ENCODE measurements around the gene ACP7.
"Not testable (repeated sequence)": the region's sequence is repeated elsewhere in the genome, so short reads cannot be mapped to it uniquely, and the experiment has no call there.

The ACP7 gene

DNA sequence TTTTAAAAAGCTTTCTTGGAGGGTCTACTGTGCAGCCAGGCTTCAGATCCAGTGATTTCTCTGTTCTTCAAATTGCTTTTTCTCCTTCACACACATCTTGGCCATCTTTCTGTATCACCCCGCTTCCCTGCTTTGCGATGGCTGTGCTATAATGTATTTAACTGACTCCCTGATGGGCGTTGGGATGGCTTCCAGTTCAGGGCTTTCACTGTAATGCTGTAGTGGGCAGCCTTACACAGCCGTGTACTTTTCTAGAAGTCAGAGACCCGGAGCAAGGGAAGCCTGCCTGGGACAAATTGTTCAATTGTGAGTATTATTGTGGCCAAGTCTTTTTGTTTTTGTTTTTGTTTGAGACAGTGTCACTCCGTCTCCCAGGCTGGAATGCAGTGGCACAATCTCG is 22.0 kb downstream of the ACP7 start:
- DNase-seq: peak in 4 of 56 donors; percentile 14 to 23 (median 18)

- no peak for DNase-seq
These were observed 25.5 kb downstream of the ACP7 start for GRCh38 chr19:39109641-39110040.

GRCh38 chr19:39110263-39110967 is 26.2 kb downstream of the ACP7 start:
- peak in 30 of 56 donors; percentile 10 to 73 (median 36) for DNase-seq

DNA sequence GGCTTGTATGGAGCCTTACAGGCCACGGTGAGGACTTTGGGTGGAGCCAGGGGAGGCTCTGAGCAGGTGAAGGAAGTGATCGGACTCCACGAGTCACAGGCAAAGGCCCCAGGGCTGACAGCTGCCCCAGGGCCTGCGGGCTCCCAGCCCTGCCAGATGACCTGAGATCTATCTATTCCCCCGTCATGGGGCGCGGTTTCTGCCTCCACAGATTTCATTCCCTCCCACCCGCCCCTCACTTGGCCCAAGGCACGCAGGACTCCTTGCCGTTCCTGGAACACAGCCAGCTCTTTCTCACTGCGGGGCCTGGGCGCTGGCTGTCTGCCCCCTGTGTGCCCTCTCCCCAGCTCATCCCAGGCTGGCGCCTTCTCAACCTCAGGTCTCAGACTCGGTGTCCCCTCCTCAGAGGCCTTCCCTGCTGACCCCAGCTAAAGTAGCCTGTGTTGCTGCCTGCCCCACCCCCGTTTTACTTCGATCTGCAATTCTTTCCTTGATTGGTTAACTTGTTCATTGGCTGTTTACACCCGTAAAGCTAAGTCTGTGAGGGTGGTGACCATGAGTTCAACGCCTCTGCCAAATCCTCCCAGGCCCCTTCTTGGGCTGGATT is 27.5 kb downstream of the ACP7 start:
- peak in 1 of 56 donors; percentile 20 for DNase-seq

DNA sequence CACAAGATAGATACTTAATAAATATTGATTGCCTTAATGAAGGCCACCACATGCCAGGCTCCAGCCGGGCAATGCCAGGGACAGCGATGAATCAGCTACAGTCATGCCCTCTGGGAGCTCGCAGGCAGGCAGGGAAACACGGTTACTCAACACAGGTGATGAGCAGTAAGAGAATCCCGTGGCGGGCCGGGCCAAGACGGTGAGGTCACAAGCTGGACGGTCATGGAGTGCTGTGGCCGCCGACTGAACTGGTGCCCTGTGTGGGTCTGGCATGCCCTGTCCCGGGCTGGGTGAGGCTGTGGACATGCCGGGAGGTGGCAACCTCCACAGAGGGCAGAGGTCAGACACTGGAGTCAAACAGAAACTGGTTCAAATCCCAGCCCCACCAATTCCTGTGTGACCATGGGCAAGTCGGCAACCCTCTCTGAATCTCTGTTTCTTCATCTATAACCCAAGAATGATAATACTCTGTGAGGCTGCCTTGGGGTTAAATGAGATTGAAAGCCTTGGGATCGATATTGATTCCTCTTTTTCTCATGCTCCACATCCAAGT is 28.2 kb downstream of the ACP7 start:
- no peak for DNase-seq

GRCh38 chr19:39113199-39113598 is 29.0 kb downstream of the ACP7 start:
- DNase-seq: no peak

DNA sequence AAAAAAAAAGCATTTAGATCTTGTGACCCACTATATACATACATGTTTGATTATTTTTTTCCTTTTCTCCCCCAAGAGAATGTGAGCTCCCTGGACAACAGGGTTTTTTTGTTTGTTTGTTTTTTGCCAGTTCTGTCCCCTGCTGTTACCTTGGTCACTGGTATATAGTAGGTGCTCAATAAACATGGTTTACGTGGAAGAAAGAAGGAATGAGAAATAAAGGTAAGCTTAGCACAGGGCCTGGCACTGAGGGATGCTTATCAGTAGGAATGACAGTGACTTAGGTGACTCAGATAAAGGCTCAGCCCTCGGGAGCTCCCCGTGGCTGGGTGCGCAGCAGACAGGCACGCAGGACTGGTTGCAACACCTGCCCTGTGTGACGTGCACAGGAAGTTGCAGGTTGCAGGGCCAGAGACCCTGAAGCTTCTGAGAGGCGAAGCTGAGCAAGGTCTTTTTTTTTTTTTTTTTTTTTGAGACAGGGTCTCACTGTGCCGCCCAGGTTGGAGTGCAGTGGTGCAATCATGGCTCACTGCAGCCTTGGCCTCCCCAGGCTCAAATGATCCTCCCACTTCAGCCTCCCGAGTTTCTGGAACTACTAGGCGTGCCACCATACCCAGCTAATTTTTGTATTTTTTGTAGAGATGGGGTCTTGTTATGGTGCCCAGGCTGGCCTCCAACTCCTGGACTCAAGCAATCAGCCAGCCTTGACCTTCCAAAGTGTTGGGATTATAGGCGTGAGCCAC is 31.1 kb downstream of the ACP7 start:
- no peak for DNase-seq

DNA sequence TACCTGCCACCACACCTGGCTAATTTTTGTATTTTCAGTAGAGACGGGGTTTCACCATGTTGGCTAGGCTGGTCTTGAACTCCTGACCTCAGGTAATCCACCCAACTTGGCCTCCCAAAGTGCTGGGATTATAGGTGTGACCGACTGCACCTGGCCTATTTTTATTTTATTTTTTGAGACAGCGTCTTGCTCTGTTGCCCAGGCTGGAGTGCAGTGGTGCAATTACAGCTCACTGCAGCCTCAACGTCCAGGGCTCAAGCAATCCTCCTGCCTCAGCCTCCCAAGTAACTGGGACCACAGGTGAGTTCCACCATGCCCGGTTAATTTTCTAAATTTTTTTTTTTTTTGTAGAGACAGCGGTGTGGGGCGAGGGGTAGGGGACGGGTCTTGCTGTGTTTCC is 32.9 kb downstream of the ACP7 start:
- DNase-seq: not testable (repeated sequence)

DNA sequence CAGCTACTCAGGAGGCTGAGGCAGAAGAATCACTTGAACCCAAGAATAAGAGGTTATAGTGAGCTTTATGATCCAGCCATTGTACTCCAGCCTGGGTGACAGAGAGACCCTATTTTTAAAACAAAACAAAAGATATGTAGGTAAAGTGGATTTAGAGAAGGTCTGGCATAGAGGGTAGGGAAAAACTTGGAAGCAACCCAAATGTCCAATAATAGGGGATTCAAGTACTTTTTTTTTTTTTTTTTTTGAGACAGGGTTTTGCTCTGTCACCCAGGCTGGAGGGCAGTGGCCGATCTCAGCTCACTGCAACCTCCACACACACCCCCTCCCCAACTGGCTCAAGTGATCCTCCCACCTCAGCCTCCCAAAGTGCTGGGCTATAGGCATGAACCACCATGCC is 35.7 kb downstream of the ACP7 start:
- no peak for DNase-seq

DNA sequence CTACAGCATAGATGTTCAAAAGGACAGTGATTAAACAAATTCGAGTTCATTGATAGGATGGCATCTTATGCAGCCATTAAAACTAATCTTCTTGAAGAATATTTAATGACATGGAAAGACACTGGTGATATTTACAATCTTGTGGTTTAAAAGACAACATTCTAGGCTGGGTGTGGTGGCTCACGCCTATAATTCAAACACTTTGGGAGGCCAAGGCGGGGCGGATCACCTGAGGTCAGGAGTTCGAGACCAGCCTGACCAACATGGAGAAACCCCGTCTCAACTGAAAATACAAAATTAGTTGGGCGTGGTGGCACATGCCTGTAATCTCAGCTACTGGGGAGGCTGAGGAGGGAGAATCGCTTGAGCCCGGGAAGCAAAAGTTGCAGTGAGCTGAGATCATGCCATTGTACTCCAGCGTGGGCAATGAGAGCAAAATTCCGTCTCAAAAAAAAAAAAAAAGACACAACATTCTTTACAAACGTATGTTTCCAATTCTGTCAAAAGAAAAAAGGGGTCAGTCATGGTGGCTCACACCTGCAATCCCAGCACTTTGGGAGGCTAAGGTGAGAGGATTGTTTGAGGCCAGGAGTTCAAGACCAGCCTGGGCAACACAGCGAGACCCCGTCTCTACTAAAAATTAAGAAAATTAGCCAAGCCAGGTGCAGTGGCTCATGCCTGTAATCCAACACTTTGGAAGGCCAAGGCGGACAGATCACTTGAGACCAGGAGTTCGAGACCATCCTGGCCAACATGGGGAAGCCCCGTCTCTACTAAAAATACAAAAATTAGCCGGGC is 39.0 kb downstream of the ACP7 start:
- no peak for DNase-seq

DNA sequence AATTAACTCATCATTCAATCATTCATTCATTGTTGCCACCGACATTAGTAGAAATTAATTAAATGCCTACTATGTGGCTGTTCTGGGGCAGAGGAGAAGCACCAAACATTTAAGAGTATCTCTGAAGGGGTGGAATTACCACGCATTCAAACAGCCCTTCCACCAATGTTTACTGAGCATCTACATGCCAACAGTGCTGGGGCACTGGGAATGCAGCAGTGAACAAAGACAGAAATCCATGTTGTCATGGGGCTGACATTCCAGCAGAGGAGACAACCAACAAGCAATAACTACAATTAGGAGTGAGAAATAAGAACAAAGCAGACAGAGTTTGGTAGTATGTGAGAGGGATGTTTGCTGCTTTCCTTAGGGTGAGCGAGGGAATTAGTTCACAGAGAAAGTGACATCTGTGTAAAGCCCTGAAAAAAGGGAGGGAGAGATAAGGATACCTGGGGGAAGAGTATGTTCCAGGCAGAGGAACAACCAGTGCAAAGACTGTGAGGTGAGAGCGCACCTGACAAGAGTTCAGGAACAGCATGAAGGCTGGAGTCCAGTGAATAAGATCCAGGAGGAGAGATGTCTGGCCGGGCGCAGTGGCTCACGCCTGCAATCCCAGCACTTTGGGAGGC is 40.1 kb downstream of the ACP7 start:
- DNase-seq: no peak

DNA sequence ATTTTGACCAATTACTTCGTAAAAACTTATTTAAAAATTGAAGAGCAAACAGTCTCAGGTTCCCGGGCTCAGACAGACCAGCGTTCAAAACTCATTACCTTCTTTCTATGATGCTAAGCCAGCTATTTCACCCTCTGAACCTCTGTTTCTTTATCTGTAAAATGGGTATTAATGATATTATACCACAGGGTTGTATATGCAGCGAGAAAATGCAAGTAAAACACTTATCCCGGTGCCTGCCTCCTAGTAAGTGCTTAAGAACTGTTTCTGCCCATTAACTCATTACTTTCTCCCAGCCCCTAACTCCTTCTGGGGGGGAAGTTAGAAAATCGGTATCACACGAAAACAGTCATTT is 41.0 kb downstream of the ACP7 start:
- DNase-seq: no peak

DNA sequence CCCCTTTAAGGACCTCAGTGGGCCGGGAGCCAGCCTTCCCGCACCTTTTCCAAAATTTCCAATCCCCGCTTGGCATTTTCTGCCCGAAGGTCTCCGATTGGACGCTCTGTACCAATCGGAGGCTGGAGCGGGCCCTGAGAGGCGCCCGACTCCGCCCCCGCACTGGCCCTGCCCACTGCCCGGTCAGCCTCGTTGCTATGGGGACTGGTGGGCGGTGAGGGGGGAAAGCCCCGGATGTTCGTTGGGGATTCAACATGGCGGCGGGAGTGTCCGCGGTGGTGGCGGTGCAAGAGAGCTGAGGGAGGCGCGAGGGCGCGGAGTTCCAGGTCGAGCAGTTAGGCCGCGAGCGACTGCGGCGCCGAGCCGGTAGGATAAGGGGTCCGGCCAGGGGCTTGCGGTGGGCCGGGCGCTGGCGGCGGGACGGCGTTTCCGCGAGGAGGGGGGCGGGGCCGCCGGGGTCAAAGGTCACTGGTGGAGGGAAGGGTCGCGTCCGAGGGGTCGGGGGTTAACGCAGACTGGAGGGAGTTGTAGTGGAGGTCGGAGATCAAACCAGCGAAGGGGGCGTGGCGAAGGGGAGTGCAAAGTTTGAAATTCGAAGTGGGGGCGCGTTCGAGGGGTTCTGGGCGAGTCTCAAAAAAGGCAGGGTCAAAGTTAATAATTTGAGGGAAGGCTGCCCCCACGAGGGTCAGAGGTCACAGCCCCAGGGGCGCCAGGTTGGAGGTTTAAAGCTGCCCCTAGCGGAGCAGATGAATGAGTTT is 41.6 kb downstream of the ACP7 start, which contains the start of gene PAK4:
Gene PAK4, plus strand, starts transcription at position 233 of the 758 bp plus-strand sequence. CDS start 43,768 bp downstream, outside the sequence.
- DNase-seq: peak; percentile 65 to 99 (median 95)

GRCh38 chr19:39126312-39127187 is 42.4 kb downstream of the ACP7 start:
- no peak for DNase-seq

DNA sequence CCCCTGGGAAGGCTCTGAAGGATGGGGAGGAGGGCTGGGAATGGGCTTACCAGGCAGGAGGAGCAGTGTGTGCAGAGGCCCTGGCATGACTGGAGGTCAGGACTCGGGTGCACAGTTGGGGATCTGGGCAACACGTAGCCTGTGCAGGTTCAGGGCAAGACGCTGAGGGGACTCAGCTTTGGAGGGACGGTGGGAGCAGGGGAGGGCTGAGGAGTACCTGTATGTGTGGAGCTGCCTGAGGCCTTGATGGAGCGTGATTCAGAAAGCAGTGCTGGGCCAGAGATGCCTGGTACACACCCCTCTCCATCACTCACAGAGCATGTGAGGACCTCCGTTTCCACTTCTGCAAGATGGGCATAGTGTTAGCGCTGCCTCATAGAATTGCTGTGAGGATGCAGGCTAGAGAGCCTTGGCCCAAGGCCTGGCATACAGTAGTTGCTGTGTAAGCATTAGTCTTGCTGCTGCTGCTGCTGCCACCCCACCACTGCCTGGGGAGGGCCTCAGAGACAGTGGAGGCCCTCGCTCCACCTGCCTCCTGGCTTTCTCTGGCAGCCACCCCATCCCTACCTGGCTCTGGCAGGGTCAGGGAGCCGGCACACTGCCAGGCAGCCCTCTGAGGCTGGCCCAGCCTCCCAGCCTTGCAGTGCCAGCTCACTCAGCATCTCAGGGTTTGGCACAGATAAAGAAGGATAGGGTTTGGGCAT is 43.8 kb downstream of the ACP7 start:
- DNase-seq: peak in 5 of 56 donors; percentile 14 to 31 (median 22)

- peak in 6 of 56 donors; percentile 12 to 49 (median 22) for DNase-seq
These were observed 44.4 kb downstream of the ACP7 start for GRCh38 chr19:39128516-39129079.

- no peak for DNase-seq
These were observed 44.9 kb downstream of the ACP7 start for GRCh38 chr19:39129116-39129515.

Data from amygdala (tissue), 56 donors.